NB4 (cell line): ENCODE results near the gene PRKAR1B.

Experiments used
- CTCF ChIP-seq: IDR thresholded peaks from one replicate; pipeline ENCODE4 v1.5.1; 2012; ENCODE audit warnings: low read depth, low read length
- POLR2A ChIP-seq: IDR thresholded peaks from 2 replicates; pipeline ENCODE4 v1.6.1; 2011; ENCODE audit warnings: mild to moderate bottlenecking; ENCODE audit not compliant: insufficient read length; ENCODE audit errors: extremely low read depth

- TF ChIP-seq CTCF = no peak
- TF ChIP-seq POLR2A = no peak
Observed at GRCh38 chr7:573933-574381, 153.1 kb downstream of the PRKAR1B start.
